Measurements from ENCODE around the gene RPL11. TPM values are rescaled to one million over a fixed set of nuclear protein-coding genes. Genes with fewer than 3 reads are reported as not detected.

Gene RPL11
- total and polyA plus RNA-seq, 8 donors: 255 to 4,094 (median 1,264) TPM

GRCh38 chr1:23745515-23745914 is 53.9 kb downstream of the RPL11 start:
- Histone ChIP-seq H3K27me3 (no peaks in the 10 kb centered on the region), H3K36me3 (peaks cover 12 to 33% (median 28%) of the 10 kb centered on the region in 4 donors), H3K27ac (peak overlapping the region in 3 of 5 donors; percentile 1 to 95 (median 11)), H3K4me3 (peak overlapping the region; percentile 91 to 100 (median 95)), H3K4me1 (peaks cover 42 to 67% (median 61%) of the 10 kb centered on the region in 4 donors), H3K9me3 (no peaks in the 10 kb centered on the region)
- intact Hi-C loops (cut with DNase I; ENCODE audit: low total_unique reads): loop anchor here (5.0 kb wide), 1 partner anchor 53 kb away; the partner anchor contains the start of gene RPL11
- TF ChIP-seq, protein P1, sequence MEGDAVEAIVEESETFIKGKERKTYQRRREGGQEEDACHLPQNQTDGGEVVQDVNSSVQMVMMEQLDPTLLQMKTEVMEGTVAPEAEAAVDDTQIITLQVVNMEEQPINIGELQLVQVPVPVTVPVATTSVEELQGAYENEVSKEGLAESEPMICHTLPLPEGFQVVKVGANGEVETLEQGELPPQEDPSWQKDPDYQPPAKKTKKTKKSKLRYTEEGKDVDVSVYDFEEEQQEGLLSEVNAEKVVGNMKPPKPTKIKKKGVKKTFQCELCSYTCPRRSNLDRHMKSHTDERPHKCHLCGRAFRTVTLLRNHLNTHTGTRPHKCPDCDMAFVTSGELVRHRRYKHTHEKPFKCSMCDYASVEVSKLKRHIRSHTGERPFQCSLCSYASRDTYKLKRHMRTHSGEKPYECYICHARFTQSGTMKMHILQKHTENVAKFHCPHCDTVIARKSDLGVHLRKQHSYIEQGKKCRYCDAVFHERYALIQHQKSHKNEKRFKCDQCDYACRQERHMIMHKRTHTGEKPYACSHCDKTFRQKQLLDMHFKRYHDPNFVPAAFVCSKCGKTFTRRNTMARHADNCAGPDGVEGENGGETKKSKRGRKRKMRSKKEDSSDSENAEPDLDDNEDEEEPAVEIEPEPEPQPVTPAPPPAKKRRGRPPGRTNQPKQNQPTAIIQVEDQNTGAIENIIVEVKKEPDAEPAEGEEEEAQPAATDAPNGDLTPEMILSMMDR (IDR thresholded peaks at IDR 0.05): peak in 3 of 7 experiments; percentile 12 to 52 (median 45)
- TF ChIP-seq POLR2AphosphoS5 (IDR thresholded peaks at IDR 0.05) (peak in 1 of 3 donors; percentile 11), EP300 (IDR thresholded peaks at IDR 0.05) (no peak)
- DNase-seq: peak in 1 of 2 donors; percentile 52
- 10 to 32% (median 23%) methylated on average over 1 of the region's 1 CpG for WGBS, 5 donors

Other genes with a start within 250 kb of the RPL11 start
- gene ASAP3, start 207.6 kb upstream of the RPL11 start, total RNA-seq: 100 to 1,000 TPM in 1 of 5 donors, 10 to 100 TPM in 4; 29.2 to 228 (median 45.5) TPM
- 10 to 100 TPM; 24.9 to 27.7 (median 25.1) TPM for gene ASAP3, start 207.6 kb upstream of the RPL11 start, polyA plus RNA-seq
- gene E2F2, start 160.6 kb upstream of the RPL11 start, total RNA-seq: 10 to 100 TPM in 1 of 5 donors, 1 to 10 TPM in 3, under 1 TPM in 1; 0.58 to 27.8 (median 3.5) TPM
- 1 to 10 TPM in 1 of 3 donors, under 1 TPM in 2; 0.61 to 3.2 (median 0.87) TPM for gene E2F2, start 160.6 kb upstream of the RPL11 start, polyA plus RNA-seq
- 1,000 to 10,000 TPM in 1 of 5 donors, 100 to 1,000 TPM in 3, 10 to 100 TPM in 1; 90.6 to 1,101 (median 120) TPM for gene ID3, start 132.3 kb upstream of the RPL11 start, total RNA-seq
- gene ID3, start 132.3 kb upstream of the RPL11 start, polyA plus RNA-seq: 100 to 1,000 TPM in 2 of 3 donors, 10 to 100 TPM in 1; 79.4 to 226 (median 139) TPM
- 10 to 100 TPM in 4 of 5 donors, 1 to 10 TPM in 1; 7.2 to 54.0 (median 32.5) TPM for gene ELOA, start 51.7 kb downstream of the RPL11 start, total RNA-seq
- 10 to 100 TPM; 19.1 to 28.1 (median 22.6) TPM for gene ELOA, start 51.7 kb downstream of the RPL11 start, polyA plus RNA-seq
- 10 to 100 TPM; 18.1 to 62.0 (median 34.5) TPM for gene PITHD1, start 86.6 kb downstream of the RPL11 start, total RNA-seq
- gene PITHD1, start 86.6 kb downstream of the RPL11 start, polyA plus RNA-seq: 10 to 100 TPM; 35.2 to 52.1 (median 47.5) TPM
- 10 to 100 TPM; 29.0 to 84.6 (median 36.2) TPM for gene LYPLA2, start 99.3 kb downstream of the RPL11 start, total RNA-seq
- 10 to 100 TPM; 61.1 to 85.2 (median 67.6) TPM for gene LYPLA2, start 99.3 kb downstream of the RPL11 start, polyA plus RNA-seq
- gene GALE, start 108.9 kb downstream of the RPL11 start, total RNA-seq: 100 to 1,000 TPM in 3 of 5 donors, 10 to 100 TPM in 2; 34.4 to 401 (median 134) TPM
- gene GALE, start 108.9 kb downstream of the RPL11 start, polyA plus RNA-seq: 100 to 1,000 TPM; 107 to 443 (median 165) TPM
- gene HMGCL, start 133.6 kb downstream of the RPL11 start, total RNA-seq: 10 to 100 TPM in 4 of 5 donors, not detected in 1; 20.1 to 52.7 (median 36.7) TPM
- gene HMGCL, start 133.6 kb downstream of the RPL11 start, polyA plus RNA-seq: 10 to 100 TPM; 39.8 to 71.0 (median 46.1) TPM
- 10 to 100 TPM in 3 of 5 donors, 1 to 10 TPM in 2; 4.1 to 80.0 (median 29.0) TPM for gene FUCA1, start 176.5 kb downstream of the RPL11 start, total RNA-seq
- gene FUCA1, start 176.5 kb downstream of the RPL11 start, polyA plus RNA-seq: 10 to 100 TPM; 12.4 to 27.3 (median 18.6) TPM
- gene CNR2, start 221.6 kb downstream of the RPL11 start, total RNA-seq: under 1 TPM in 1 of 5 donors, not detected in 4; 0.18 TPM
- under 1 TPM in 1 of 3 donors, not detected in 2; 0.23 TPM for gene CNR2, start 221.6 kb downstream of the RPL11 start, polyA plus RNA-seq